ENCODE data around the gene ARHGAP29.

GRCh38 chr1:94237291-94238226, at the start of gene ARHGAP29:
- TF ChIP-seq CTCF (conservative IDR thresholded peaks at IDR 0.05; ENCODE audit: low read length) (peak; percentile 17; the same call in 1 of the 2 replicates), EZH2phosphoT487 (IDR thresholded peaks at IDR 0.05; ENCODE audit: borderline replicate concordance) (no peak)

Measured in Loucy (cell line).